Stimulated activated CD4-positive, alpha-beta T cell treated with anti-CD3 and anti-CD28 coated beads, Interleukin-4, amount 100 ng/mL, for 4 hours (primary cell): Measurements from ENCODE around the gene TULP3.

Experiments
- DNase-seq, 2 experiments: peaks; one replicate each; pipeline ENCODE4 v3.0.0-alpha.2; 2020

Gene TULP3

DNA sequence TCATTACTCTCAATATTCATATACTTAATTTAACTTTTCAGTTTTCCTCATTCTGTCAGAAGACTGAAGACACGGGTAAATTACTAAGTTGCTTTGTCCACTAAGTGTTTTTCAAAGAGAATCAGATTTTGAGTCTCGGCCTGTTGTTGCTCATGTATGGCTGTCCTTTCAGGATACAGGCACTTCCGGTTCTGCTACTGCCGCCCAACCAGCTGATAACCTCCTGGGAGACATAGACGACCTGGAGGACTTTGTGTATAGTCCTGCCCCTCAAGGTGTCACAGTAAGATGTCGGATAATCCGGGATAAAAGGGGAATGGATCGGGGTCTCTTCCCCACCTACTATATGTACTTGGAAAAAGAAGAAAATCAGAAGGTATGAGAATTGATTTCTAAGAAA is 40.2 kb downstream of the TULP3 start:
- no peak for DNase-seq

DNA sequence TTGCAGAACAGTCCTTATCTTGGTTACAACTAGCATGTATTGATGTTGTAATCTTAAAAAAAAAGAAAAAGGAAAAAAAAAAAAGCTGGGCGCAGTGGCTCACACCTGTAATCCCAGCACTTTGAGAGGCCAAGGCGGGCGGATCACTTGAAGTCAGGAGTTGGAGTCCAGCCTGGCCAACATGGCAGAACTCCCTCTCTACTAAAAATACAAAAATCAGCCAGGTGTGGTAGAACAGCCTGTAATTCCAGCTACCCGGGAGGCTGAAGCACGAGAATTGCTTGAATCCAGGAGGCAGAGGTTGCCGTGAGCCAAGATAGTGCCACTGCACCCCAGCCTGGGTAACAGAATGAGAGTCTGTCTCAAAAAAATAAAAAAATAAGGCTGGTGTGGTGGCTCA is 42.9 kb downstream of the TULP3 start:
- no peak for DNase-seq

- DNase-seq: no peak
Observed at GRCh38 chr12:2934371-2934770, 43.7 kb downstream of the TULP3 start.

DNA sequence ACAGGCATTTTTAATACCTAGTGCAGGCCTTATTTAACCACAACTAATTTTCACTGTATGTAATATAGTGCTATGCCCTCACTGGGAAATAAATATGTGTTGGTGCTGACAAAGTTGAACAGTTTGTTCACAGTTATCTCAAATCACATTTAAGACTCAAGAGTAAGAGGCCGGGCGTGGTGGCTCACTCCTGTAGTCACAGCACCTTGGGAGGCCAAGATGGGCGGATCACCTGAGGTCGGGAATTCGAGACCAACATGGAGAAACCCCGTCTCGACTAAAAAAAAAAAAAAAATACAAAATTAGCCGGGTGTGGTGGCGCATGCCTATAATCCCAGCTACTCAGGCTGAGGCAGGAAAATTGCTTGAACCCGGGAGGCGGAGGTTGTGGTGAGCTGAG is 45.6 kb downstream of the TULP3 start:
- no peak for DNase-seq

DNA sequence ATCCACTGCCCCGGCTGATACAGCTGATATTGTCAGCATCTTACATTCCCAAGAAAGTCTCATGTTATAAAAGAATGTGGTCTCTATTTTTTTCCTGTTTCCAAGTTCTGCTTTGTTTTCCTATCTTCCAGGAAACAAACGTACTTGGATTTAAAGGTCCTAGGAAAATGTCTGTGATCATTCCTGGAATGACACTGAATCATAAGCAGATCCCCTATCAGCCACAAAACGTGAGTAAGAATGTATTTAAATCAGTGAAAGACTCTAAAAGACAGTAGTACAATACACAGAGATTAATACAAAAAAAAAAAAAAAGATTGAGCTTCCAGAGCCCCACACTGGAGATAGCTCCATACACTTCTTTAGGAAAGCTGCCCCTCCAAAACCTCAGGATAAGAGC is 46.8 kb downstream of the TULP3 start:
- no peak for DNase-seq

- no peak for DNase-seq
Observed at GRCh38 chr12:2939191-2939590, 48.5 kb downstream of the TULP3 start.

- DNase-seq: no peak
Observed at GRCh38 chr12:2940564-2940963, 49.9 kb downstream of the TULP3 start.

DNA sequence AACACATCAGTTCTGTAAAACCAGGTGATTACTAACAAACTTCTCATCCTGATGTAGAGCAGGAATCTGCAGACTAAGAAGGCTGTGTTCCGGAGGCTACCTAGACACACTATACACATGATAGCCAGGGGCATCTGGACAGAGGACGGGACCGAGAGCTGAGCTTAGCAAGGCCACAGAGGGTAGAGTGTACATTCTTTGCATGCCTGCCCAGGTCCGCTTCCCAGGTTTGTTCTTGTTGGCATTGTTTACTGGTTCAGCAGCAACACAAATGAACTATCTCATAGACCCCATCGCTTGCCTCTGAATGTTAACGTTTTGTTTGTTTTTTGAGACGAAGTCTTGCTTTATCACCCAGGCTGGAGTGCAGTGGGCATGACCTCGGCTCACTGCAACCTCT is 50.8 kb downstream of the TULP3 start:
- no peak for DNase-seq

DNA sequence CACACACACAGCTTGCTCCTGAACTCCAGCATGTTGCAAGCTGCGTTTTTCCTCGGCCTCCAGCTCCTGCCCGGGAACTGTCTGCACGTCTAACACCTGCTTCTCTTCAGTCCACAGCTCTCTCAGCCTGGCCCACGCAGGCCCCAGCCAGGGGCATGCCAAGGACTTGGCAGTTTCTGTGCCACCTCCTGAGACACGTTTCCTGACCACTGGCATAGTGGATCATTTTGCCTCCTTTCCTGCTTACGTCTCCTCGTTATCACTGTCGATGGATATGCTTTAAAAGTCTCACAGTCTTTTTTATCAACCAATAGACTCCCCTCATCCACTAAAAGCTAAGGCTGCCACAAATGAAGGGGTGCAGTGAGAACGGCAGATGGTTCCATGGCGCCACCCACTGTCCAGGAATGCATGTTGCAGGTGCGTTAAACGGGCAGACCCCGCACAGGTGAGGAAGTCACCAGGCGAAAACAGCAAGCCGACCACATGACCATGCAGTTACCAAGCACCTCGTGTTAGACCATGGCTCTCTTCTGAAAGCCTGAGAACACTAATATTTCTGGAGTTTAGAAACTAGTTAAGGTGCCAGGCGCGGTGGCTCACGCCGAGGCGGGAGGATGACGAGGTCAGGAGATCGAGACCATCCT is 53.8 kb downstream of the TULP3 start:
- peak; percentile 33 to 51 for DNase-seq

DNA sequence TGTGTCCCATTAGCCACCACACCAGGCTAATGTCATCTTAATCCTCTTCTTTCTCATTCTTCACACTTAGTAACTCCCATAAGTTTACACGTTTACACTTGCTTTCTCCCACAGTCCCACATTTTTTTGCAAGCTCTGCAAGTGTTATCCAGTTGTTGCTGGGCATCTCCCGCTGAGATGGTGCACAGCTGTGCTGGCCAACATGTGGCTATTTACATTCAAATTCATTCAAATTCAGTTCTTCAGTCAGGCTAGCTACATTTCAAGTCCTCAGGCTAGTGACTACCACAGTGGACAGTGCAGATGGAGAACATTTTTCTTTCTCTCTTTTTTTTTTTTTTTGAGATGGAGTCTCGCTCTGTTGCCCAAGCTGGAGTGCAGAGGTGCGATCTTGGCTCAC is 58.7 kb downstream of the TULP3 start:
- no peak for DNase-seq

GRCh38 chr12:2955888-2956287 is 65.2 kb downstream of the TULP3 start:
- no peak for DNase-seq

- DNase-seq: no peak
Observed at GRCh38 chr12:2957816-2958431, 67.2 kb downstream of the TULP3 start.

DNA sequence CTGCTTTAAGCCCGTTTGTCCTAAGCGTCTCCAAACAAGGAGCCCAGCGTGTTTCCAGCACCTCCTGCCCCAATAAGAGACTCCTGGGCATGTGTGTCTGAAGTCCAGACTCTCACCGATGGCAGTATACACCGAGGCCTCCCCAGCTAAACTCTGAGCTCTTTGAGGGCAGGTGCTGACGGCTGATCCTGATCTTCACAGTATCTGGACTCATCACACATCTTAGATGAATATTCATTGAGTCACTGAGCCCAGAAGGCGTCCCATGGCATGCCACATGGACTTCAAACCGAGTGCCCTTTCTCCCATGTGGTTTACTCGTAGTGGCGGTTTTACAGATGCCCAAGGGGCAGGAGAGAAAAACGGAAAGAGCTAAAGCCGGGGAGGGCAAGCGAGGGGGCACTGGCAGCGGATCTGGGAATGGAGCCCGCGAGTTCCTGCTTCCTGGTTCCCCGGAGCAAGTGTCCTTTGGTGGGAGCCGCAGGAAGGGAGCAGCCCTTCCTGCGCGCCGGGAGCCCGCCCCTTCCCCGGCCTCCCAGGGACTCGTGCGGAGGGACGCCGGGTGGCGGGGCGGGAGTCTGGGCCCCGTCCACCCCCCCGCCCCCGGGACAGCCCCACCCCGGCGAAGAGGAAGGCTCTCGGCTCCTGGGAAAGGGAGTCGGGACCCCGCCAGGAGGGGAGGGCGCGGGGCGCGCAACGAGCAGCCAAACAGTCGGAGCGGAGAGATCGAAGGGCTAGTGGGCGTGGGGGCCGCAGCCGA is 67.9 kb downstream of the TULP3 start:
- no peak for DNase-seq

- DNase-seq: no peak
Observed at GRCh38 chr12:2959192-2959504, 68.5 kb downstream of the TULP3 start, which contains the start of gene TEAD4. Gene TEAD4 (plus strand): TSS chr12:2959397.

DNA sequence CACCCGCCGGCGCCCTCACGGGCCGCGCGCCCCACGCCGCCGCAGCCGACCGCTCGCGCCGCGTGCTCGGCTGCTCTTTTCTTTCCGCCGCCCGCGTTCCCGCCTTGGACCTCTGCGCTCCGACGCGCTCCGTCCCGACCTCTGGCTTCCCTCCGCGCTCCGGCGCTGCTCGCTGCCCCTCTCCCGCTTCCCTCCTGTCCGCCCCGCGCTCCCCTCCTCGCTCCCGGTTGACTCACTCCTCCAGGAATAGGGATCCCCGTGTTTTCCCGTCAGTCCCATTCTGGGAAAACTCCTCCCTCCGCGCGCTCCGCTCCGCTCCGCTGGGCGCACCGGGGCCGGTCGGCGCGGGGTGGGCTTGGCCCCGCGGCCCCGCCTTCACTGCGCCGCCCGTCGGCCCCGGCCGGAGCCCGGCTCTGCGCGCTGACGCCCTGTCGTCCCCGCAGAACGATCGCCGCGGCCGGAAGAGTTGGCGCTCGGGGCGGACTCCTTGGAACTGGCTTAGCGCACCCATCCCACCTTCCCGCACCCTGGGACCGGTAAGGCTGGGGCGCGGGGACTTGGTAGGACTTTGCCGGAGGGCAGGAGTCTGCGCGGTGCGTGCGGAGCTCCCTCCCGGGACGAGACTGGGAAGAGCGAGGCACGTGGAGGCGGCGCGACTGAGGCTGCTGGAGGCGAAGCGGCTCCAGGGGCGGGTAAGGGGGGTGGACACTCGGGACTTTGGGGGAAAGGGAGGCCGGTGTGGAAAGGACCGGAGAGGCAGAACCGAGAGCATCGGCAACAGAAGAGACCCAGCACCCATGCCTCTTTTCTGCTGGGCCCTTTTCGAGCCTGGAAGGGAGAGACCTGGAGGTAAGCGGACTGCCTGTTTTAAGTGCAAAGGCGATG is 69.1 kb downstream of the TULP3 start:
- DNase-seq: no peak

DNA sequence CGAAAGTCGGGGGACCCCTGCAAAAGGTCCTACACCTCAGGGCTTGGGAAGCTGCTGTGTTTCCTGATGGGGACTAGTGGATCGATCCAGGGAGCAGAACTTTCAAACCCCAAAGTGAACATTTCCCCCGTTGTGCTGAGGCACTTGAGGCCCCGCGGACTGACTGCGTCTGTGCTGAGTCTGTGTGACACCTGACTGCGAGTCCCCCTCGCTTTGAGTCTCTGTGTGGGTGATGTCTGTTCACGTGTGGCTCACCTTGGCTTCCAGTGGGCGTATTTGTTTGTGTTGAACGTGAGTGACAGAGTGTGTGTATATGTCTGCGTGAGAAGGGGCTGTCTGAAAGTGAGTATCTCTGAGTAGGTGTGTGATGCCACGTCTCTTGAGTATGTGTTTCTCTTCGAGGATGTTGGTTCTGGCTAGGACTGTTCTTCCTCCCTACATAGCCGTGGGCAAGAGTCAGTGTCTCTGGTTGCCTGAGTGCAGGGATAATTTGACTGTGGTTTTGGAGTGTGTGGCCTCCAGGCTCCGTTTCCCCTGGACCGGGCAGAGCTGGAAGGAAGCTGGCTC is 69.8 kb downstream of the TULP3 start:
- DNase-seq: peak in 1 of 2 experiments; percentile 31

- no peak for DNase-seq
Observed at GRCh38 chr12:2960996-2961616, 70.4 kb downstream of the TULP3 start.

DNA sequence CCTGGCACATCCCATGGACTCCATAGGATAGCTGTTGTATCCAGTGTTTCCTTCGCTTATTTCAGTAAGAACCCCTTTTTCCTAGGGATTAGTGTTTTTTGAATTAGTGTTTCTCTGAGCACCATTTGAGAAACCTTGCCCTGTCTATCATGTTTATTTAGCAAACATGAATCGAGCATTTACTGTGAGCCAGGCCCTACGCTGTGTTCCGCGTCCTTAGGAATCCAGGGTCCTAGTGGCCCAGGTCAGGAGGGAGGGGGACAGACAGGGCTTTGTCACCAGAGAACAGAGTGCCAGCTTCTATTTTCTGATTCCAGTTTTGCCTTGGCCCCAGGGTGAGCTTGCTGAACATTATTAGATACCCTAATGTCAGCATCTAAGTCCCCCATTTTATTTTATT is 71.0 kb downstream of the TULP3 start:
- no peak for DNase-seq

DNA sequence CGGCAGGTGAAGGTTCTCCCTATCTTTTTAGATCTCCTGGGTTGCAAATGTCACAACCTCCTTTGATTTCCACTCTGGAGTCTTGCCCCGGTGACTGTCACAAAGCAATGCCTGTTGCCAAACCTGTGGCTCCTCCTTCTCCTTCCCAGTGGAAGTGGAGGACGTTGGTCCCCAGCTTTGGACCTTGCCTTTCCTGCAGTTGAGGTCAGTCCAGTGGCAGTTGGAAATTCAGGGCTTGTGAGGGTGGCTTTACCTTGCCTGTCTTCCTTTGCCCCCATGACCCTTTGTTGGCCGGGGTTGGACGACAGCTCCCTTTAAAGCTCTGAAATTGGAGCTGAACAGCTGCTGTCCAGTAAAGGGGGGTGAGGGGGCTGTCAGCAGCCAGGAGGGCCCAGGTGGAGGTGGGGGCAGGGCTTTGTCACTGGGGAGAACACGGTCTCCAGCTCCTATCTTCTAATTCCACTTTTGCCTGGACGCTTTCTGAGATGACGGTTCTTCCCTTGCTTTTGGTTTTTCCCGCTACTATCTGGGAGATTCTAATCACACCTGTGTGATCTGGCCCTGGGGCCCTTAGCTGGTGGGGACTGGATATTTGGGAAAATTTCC is 72.6 kb downstream of the TULP3 start:
- no peak for DNase-seq

DNA sequence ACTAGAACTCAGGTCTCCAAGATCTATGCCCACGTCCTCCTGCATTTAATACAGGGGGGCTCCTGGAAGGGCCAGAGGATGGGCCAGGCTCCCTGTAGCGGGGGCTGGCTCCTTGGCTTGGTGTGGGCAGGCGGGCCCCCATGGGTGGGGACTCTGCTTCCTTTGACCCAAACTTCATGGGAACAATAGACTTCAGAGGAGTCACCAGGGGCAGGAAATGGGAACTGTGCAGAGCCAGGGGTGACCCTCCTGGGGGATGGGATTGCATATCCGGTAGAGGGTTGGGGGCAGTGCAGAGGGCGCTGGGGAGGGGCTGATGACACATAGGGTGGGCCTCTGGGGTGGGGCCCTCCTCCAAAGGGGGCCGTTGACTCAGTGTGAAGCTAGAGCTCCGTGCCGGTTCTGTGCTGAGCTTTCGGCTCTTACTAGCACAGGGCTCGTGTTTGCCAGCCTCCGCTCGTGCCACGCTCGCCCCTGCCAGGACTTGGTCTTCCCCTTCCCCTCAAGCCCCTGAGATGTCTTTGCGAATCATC is 73.1 kb downstream of the TULP3 start:
- DNase-seq: no peak

GRCh38 chr12:2967651-2968050 is 77.0 kb downstream of the TULP3 start:
- no peak for DNase-seq

GRCh38 chr12:2970744-2971143 is 80.1 kb downstream of the TULP3 start:
- no peak for DNase-seq
